ENCODE data around the gene CHAC1. TPM values are rescaled to one million over a fixed set of nuclear protein-coding genes. Genes with fewer than 3 reads are reported as not detected.

CHAC1 gene
- total and polyA plus RNA-seq, 2 of the 13 experiments (the other 11 are each of a cell fraction or from before 2014, with no cell fraction given) = 0.44 TPM; not detected in 1

GRCh38 chr15:40930430-40931299 lies 22.6 kb upstream of the CHAC1 start (continued):
- TF ChIP-seq ZNF142 (CRISPR knock-in tag; IDR thresholded peaks at IDR 0.05) = no peak
- no peak for TF ChIP-seq KDM1A (CRISPR knock-in tag; IDR thresholded peaks at IDR 0.05)
- TF ChIP-seq ZKSCAN1 (IDR thresholded peaks at IDR 0.05; ENCODE audit: low read length) = no peak
- peak; percentile 56; the same call in 1 of the 2 replicates for TF ChIP-seq TARDBP (CRISPR knock-in tag; IDR thresholded peaks at IDR 0.05)
- TF ChIP-seq ZNF557 (CRISPR knock-in tag; IDR thresholded peaks at IDR 0.05) = no peak
- peak; percentile 49 for TF ChIP-seq XRCC5 (optimal IDR thresholded peaks at IDR 0.05; ENCODE audit: low read length)
- no peak for TF ChIP-seq ZNF543 (CRISPR knock-in tag; IDR thresholded peaks at IDR 0.05)
- TF ChIP-seq ZNF883 (CRISPR knock-in tag; IDR thresholded peaks at IDR 0.05; ENCODE audit: not compliant biosample characterization) = no peak
- no peak for TF ChIP-seq ISX (CRISPR knock-in tag; conservative IDR thresholded peaks at IDR 0.05)
- TF ChIP-seq RERE (CRISPR knock-in tag; IDR thresholded peaks at IDR 0.05; ENCODE audit: low read depth) = no peak
- TF ChIP-seq HOXA9 (CRISPR knock-in tag; IDR thresholded peaks at IDR 0.05; ENCODE audit: borderline replicate concordance) = no peak
- TF ChIP-seq ZNF18 (CRISPR knock-in tag; IDR thresholded peaks at IDR 0.05; ENCODE audit: insufficient replicate concordance) = no peak
- TF ChIP-seq RBM39 (IDR thresholded peaks at IDR 0.05; ENCODE audit: low read depth, low read length, poor library complexity, severe bottlenecking) = peak; percentile 16
- TF ChIP-seq ZNF775 (CRISPR knock-in tag; IDR thresholded peaks at IDR 0.05; ENCODE audit: borderline replicate concordance) = no peak
- TF ChIP-seq ZNF282 (IDR thresholded peaks at IDR 0.05; ENCODE audit: partially characterized antibody) = no peak
- TF ChIP-seq ZNF572 (CRISPR knock-in tag; IDR thresholded peaks at IDR 0.05) = no peak
